Measurements from ENCODE around the gene DAZAP1.

DAZAP1 gene

GRCh38 chr19:1377176-1377964, 30.0 kb upstream of the DAZAP1 start:
- no peak for DNase-seq

GRCh38 chr19:1377965-1378785, 29.2 kb upstream of the DAZAP1 start:
- DNase-seq: no peak

- DNase-seq: no peak
Measured at GRCh38 chr19:1379126-1379905, 28.1 kb upstream of the DAZAP1 start.

DNA sequence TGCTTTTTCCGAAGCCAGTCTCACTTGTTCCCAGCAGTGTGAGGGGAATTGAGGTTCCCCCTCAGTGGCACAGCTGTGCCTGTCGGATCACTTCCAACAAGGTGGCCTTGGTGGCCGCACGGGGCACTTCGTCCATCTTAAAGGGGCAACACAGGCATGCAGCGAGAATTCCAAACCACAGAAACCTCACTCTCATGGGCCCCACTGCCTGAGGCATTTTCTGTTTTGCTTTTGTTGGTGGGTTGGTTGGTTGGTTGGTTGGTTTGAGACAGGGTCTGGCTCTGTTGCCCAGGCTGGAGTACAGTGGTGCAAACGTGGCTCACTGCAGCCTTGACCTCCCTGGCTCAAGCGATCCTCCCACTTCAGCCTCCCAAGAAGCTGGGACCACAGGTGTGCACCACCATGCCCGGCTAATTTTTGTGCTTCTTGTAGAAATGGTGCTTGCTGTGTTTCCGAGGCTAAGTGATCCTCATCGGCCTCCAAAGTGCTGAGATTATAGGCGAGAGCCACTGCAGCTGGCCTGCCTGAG, 27.4 kb upstream of the DAZAP1 start:
- no peak for DNase-seq

- DNase-seq: no peak
Measured at GRCh38 chr19:1382250-1382649, 25.1 kb upstream of the DAZAP1 start.

GRCh38 chr19:1383017-1383311, 24.4 kb upstream of the DAZAP1 start:
- DNase-seq: no peak

- DNase-seq: peak; percentile 88
Measured at GRCh38 chr19:1383312-1384084, 23.9 kb upstream of the DAZAP1 start, which contains the start of gene NDUFS7. NDUFS7 (plus strand) TSS chr19:1383907; CDS start chr19:1383927, 20 bp downstream.

- DNase-seq: no peak
Measured at GRCh38 chr19:1384085-1384462, 23.3 kb upstream of the DAZAP1 start.

DNA sequence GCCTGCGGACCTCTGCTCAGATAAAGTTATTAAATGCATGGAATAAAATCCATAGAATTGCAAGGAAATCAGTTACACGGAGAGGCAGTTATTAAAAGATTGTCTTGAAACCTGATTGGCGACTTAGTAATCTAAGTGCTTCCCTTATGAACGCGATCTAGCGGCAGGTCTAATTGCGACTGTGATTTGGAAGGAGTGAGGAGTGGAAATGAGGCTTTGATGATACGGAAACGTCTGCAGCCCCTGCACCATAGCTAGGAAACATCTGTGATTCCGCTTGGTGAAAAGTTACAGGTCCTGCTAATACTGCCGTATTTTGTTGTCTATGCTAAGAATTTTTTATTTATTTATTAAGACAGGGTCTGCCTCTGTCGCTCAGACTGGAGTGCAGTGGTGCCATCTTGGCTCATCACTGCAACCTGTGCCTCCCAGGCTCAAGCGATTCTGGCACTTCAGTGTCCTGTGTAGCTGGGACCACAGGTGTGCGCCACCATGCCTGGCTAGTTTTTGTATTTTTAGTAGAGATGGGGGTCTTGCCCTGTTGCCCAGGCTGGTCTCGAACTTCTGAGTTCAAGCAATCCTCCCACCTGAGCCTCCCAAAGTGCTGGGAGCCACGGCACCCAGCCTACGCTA, 22.8 kb upstream of the DAZAP1 start:
- DNase-seq: no peak

DNA sequence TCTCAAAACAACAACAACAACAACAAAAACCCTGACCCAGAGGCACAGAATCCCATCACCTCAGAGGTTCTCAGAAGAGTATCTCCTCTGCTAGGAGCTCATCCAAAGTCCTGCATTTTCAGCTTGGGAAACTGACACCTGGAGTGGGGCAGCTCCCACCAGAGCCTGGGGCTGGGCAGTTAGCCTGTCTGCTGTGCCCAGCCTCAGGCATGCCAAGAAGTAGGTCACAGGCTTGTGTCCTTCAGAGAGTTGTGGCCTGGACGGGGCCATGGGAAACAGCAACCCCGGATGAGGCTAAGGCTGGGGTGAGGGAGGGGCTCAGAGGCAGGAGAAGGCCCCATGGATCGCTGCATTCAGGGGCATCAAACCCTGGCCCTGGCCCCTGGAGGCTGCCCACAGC, 21.6 kb upstream of the DAZAP1 start:
- DNase-seq: no peak

DNA sequence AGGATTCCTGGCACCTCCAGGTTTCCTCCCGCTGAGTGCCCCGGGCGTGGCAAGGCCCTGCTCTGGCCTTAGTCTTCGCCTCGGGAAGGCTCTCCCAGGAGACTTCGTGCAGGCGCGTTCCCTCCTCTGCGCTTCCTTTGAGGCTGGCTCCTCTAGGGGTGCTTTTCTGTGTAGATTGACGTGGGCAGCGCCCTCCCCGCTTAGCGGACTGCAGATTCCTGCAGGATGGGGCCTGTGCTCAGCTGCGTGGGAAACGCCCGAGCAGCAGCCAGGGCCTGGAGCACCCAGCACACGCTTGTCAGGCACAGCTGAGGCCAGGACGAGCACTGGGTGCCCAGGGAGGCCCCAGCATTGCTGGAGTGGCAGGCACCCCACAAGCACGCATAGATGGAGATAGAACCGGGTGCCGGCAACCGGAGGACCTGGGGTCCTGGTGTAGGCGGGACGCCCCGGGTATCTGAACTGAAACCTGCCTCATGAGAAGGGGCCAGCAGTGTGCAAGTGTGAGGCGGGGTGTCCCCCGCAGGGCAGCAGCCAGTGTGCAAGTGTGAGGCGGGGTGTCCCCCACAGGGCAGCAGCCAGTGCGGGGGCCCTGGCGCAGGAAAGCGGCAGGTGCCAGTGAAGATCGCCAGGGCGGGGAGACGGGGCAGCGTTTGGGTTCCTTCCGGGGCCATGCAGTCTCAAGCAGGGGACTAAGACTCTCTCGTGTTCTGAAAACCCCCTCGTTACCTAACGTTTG, 20.3 kb upstream of the DAZAP1 start:
- DNase-seq: no peak

GRCh38 chr19:1387684-1388636, 19.4 kb upstream of the DAZAP1 start:
- DNase-seq: no peak

- DNase-seq: no peak
Measured at GRCh38 chr19:1388637-1389026, 18.8 kb upstream of the DAZAP1 start.

DNA sequence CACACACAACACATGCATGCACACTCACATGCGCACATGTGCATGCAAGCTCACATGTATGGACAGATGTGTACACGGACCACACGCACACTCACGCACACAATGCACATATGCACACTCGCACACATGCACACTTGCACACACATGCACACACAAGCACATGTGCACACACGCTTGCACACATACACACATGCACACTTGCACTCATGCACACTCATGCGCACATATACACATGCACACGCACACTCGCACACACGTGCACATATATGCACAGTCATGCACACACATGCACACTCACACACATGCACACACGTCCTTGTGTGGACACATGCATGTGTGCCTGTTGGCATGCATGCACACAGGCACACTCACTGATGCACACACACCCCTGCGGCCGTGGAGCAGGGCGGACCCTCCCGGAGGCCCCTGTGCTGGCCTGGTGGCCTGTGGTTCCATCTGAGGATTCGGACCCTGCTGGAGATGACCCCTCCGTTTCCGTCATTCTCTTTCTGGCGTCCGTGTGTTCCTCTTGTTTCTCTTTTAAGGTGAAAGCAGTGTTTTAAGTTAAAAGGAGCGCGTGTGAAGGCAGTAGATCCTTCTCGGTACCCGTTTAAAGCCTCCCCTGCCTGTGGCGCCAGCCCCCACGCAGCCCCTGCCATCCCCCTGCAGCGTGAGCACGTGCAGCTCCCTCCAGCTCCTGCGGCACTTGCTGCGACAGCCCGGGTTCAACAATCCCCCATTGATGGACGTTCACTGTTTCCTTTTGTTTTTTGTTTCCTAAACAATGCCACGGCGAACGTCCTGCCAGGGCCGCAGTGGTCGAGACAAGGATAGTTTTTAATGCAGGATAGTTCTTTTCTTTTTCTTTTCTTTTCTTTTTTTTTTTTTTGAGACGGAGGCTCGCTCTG, 18.1 kb upstream of the DAZAP1 start:
- DNase-seq: no peak

DNA sequence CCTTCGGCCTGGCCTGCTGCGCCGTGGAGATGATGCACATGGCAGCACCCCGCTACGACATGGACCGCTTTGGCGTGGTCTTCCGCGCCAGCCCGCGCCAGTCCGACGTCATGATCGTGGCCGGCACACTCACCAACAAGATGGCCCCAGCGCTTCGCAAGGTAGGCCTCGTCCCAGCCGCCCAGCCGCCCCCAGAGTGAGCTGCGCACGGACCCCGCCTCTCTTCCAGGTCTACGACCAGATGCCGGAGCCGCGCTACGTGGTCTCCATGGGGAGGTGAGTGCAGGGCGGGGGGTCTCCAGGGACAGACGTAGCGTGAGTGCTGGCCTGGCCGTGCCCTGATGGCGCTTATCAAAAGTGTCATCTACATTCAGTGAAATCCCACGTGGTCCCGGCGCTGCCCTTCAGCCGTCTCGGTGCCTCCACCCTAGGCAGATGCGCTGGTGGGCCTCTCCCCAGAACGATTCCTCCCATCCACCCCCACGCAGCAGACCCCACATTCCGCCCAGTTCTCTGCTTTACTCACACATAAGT, 16.4 kb upstream of the DAZAP1 start:
- DNase-seq: no peak

DNA sequence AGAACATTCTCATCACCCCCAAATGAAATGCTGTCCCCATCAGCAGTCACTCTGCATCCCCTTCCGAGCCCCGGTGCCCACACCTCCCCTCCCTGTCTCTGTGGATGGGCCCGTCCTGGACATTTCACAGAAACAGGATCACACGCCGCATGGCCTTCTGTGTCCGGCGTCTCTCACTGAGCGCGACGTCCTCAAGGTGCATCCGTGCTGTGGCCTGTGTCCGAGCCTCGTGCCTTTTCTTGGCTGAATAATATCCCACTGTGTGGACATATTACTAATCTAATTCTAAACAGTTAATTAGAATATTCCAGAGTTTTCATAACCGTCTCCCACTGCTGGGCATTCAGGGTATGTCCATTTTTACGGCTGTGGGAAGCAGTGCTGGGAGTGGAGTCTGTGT, 15.0 kb upstream of the DAZAP1 start:
- no peak for DNase-seq

- no peak for DNase-seq
Measured at GRCh38 chr19:1392939-1393530, 14.4 kb upstream of the DAZAP1 start.

DNA sequence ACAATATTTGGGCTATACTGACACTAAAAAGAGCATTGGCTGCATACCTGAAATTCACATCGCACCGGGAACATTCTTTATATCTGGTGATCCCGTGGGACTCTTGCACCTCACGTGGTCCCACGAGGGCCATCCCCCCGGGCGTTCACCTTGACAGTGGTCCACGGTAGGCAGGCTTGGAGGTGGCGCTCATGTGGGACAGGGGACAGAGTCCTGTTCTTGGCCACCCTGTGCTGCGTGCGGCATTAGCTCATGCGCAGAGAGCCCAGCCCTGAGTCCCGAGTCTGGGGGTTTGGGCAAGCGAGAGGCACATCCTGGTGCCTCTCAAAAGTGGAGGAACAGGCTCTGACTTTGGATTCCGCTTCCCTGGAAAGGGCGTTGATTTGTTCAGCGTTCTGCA, 13.5 kb upstream of the DAZAP1 start:
- no peak for DNase-seq
